ENCODE data around the gene IL16. TPM values are rescaled to one million over a fixed set of nuclear protein-coding genes. Genes with fewer than 3 reads are reported as not detected.

The IL16 gene
- polyA plus RNA-seq, 1 donor (not counting 4 experiments of a cell fraction or from before 2014, with no cell fraction given), result not detected

GRCh38 chr15:81302701-81303109, 106.0 kb downstream of the IL16 start:
- Histone ChIP-seq H4K20me1 (ENCODE audit: control insufficient read depth, extremely low read depth, insufficient read depth, low read length) (no peaks in the 10 kb centered on the region), H3K4me1 (ENCODE audit: control insufficient read depth, extremely low read depth, insufficient read depth, low read length) (peaks cover 21% of the 10 kb centered on the region), H3K9me3 (ENCODE audit: control insufficient read depth, low read depth, low read length) (no peaks in the 10 kb centered on the region), H3K36me3 (ENCODE audit: control insufficient read depth in 2 of 2, extremely low read depth in 1 of 2, insufficient read depth in 2 of 2, low read length in 2 of 2) (peaks cover 0 to 4% of the 10 kb centered on the region in 2 experiments), H3K4me2 (ENCODE audit: control insufficient read depth, extremely low read depth, insufficient read depth, low read depth, low read length) (no peak overlapping the region), H2AFZ (ENCODE audit: control insufficient read depth, low read length) (no peak overlapping the region), H3K79me2 (ENCODE audit: control insufficient read depth, insufficient read depth, low read length) (no peaks in the 10 kb centered on the region), H3K9me1 (ENCODE audit: control insufficient read depth, extremely low read depth, insufficient read depth, low read length) (no peaks in the 10 kb centered on the region), H3K27me3 (ENCODE audit: control insufficient read depth, extremely low read depth, insufficient read depth, low read length) (no peaks in the 10 kb centered on the region), H3K4me3 (ENCODE audit: control insufficient read depth in 2 of 3, extremely low read depth in 1 of 3, insufficient read depth in 2 of 3, low read depth in 1 of 3, low read length in 3 of 3) (no peak overlapping the region), H3K9ac (ENCODE audit: control insufficient read depth, extremely low read depth, insufficient read depth, low read length) (no peak overlapping the region), H3K27ac (ENCODE audit: control insufficient read depth, insufficient read depth, low read length) (no peak overlapping the region)
- TF ChIP-seq CTCF (optimal IDR thresholded peaks at IDR 0.05 in 1 of 3, IDR thresholded peaks at IDR 0.05 in 1 of 3, conservative IDR thresholded peaks at IDR 0.05 in 1 of 3; ENCODE audit: extremely low read depth in 1 of 3, insufficient read depth in 2 of 3, low read length in 3 of 3) (no peak), EZH2 (IDR thresholded peaks at IDR 0.05; ENCODE audit: low read length) (no peak)
- no peak for FAIRE-seq
- dilution Hi-C loops (cut with MboI; ENCODE audit: extremely low pct_ligation_motif_present, low sequenced_read_pairs), result no loop called here
- DNase-seq (ENCODE audit: low read depth, low spot score), result no peak

GRCh38 chr15:81303244-81304225, 106.9 kb downstream of the IL16 start:
- H3K27ac ChIP-seq (ENCODE audit: control insufficient read depth, insufficient read depth, low read length), result no peak overlapping the region
- no peak overlapping the region for H3K4me3 ChIP-seq (ENCODE audit: control insufficient read depth in 2 of 3, extremely low read depth in 1 of 3, insufficient read depth in 2 of 3, low read depth in 1 of 3, low read length in 3 of 3)
- peaks cover 15% of the 10 kb centered on the region for H3K4me1 ChIP-seq (ENCODE audit: control insufficient read depth, extremely low read depth, insufficient read depth, low read length)
- FAIRE-seq, result peak; percentile 76
- no peaks in the 10 kb centered on the region for H3K9me1 ChIP-seq (ENCODE audit: control insufficient read depth, extremely low read depth, insufficient read depth, low read length)
- H3K9me3 ChIP-seq (ENCODE audit: control insufficient read depth, low read depth, low read length), result no peaks in the 10 kb centered on the region
- no peaks in the 10 kb centered on the region for H3K79me2 ChIP-seq (ENCODE audit: control insufficient read depth, insufficient read depth, low read length)
- H3K27me3 ChIP-seq (ENCODE audit: control insufficient read depth, extremely low read depth, insufficient read depth, low read length), result no peaks in the 10 kb centered on the region
- dilution Hi-C loops (cut with MboI; ENCODE audit: extremely low pct_ligation_motif_present, low sequenced_read_pairs), result no loop called here
- TF ChIP-seq CTCF (optimal IDR thresholded peaks at IDR 0.05 in 1 of 3, IDR thresholded peaks at IDR 0.05 in 1 of 3, conservative IDR thresholded peaks at IDR 0.05 in 1 of 3; ENCODE audit: extremely low read depth in 1 of 3, insufficient read depth in 2 of 3, low read length in 3 of 3) (no peak), EZH2 (IDR thresholded peaks at IDR 0.05; ENCODE audit: low read length) (no peak)
- H3K9ac ChIP-seq (ENCODE audit: control insufficient read depth, extremely low read depth, insufficient read depth, low read length), result no peak overlapping the region
- H3K36me3 ChIP-seq (ENCODE audit: control insufficient read depth in 2 of 2, extremely low read depth in 1 of 2, insufficient read depth in 2 of 2, low read length in 2 of 2), result peaks cover 2 to 4% of the 10 kb centered on the region in 2 experiments
- H2AFZ ChIP-seq (ENCODE audit: control insufficient read depth, low read length), result no peak overlapping the region
- peak overlapping the region; percentile 22 for H3K4me2 ChIP-seq (ENCODE audit: control insufficient read depth, extremely low read depth, insufficient read depth, low read depth, low read length)
- DNase-seq (ENCODE audit: low read depth, low spot score), result no peak
- no peaks in the 10 kb centered on the region for H4K20me1 ChIP-seq (ENCODE audit: control insufficient read depth, extremely low read depth, insufficient read depth, low read length)

All from keratinocyte (primary cell).